ENCODE measurements around the gene USE1. TPM values are rescaled to one million over a fixed set of nuclear protein-coding genes. Genes with fewer than 3 reads are reported as not detected.
A peak's percentile ranks its signal among the peaks of the same experiment; 100 is the strongest.

Gene USE1
- total and polyA plus RNA-seq, 8 donors = 23.1 to 40.9 (median 31.6) TPM

DNA sequence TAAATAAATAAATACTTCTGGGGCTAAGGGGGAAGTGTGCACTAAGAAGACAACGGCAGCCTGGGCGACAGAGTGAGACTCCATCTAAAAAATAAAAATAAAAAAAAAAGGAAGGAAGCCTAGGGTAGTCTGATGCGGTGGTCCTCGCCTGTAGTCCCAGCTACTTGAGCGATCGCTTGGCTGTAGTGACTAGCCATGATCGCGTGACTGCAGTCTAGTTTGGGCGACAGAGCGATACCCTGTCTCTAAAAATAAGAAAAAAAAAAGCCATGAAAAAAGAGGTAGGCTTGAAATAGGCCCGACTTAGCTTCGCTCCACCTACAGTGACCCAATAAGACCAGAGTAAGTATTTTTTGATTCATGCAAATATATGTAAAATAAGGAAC lies 51.4 kb downstream of the USE1 start:
- peak overlapping the region in 1 of 2 donors; percentile 83 for H3K4me3 ChIP-seq
- peaks cover 0 to 31% of the 10 kb centered on the region in 2 donors for H3K36me3 ChIP-seq
- H3K4me1 ChIP-seq = peaks cover 6 to 15% of the 10 kb centered on the region in 2 donors
- peak overlapping the region in 1 of 2 donors; percentile 77 for H3K27ac ChIP-seq
- H3K9me3 ChIP-seq = no peaks in the 10 kb centered on the region
- no peak for DNase-seq
- TF ChIP-seq, protein P1, sequence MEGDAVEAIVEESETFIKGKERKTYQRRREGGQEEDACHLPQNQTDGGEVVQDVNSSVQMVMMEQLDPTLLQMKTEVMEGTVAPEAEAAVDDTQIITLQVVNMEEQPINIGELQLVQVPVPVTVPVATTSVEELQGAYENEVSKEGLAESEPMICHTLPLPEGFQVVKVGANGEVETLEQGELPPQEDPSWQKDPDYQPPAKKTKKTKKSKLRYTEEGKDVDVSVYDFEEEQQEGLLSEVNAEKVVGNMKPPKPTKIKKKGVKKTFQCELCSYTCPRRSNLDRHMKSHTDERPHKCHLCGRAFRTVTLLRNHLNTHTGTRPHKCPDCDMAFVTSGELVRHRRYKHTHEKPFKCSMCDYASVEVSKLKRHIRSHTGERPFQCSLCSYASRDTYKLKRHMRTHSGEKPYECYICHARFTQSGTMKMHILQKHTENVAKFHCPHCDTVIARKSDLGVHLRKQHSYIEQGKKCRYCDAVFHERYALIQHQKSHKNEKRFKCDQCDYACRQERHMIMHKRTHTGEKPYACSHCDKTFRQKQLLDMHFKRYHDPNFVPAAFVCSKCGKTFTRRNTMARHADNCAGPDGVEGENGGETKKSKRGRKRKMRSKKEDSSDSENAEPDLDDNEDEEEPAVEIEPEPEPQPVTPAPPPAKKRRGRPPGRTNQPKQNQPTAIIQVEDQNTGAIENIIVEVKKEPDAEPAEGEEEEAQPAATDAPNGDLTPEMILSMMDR (IDR thresholded peaks at IDR 0.05) = no peak
- no peaks in the 10 kb centered on the region for H3K27me3 ChIP-seq
- intact Hi-C loops (cut with DNase I) = no loop called here
- ATAC-seq = no peak

DNA sequence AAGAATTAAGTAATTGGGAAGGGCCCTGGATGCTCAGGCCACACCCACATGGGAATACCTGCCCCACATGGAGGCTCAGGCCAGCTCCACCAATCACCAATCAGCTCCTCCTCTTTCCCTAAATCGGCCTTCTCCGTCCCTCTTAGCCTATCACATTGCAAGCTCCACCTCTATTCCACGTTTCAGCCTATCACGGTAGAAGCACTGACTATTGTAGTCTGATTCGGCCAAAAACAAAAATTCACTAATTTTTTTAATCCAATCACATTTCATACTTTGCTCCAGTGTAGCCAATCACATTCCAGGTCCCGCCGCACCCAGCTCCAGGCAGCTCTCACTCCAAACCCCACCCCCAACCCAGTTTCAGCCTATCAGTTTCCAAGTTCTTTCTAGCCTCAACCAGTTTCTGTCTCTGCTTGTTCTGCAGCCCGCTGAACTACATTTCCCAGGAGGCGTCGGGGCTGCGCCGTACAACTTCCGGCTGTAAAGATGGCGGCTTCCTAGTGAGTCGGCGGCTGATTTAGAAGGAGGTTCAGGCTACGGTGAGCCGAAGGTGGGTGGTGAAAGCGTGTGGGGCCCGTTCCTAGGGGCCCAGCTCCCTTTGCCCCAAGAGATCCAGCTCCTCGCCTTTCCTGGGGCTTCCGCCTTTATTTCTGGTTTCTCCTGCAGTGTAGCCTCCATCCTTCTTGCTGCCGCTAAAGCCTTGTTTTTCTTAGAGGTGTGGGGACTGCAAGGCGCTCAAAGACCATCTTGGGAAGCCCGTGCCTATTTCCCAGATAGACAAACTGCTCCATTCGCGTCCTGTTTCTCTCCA lies 52.0 kb downstream of the USE1 start, which contains the start of gene BABAM1:
TSS of gene BABAM1 (plus strand) at position 469 of the 814 bp plus-strand sequence. CDS start 1,364 bp downstream, outside the sequence.
- ATAC-seq (peak; percentile 98), DNase-seq (peak; percentile 93 to 97 (median 96))
- H3K27ac ChIP-seq = peak within 1 kb of the TSS; percentile 65 to 77
- no peaks in the 10 kb centered on the region for H3K27me3 ChIP-seq
- H3K4me3 ChIP-seq = peak within 1 kb of the TSS; percentile 82 to 83
- H3K36me3 ChIP-seq = peaks cover 0 to 37% of the 10 kb centered on the region in 2 donors
- TF ChIP-seq, protein P1 (IDR thresholded peaks at IDR 0.05) = no peak
- peaks cover 6 to 15% of the 10 kb centered on the region in 2 donors for H3K4me1 ChIP-seq
- intact Hi-C loops (cut with DNase I) = no loop called here
- no peaks in the 10 kb centered on the region for H3K9me3 ChIP-seq

GRCh38 chr19:17268754-17269153 lies 53.6 kb downstream of the USE1 start:
- intact Hi-C loops (cut with DNase I) = no loop called here
- H3K4me1 ChIP-seq = peaks cover 6 to 15% of the 10 kb centered on the region in 2 donors
- H3K27ac ChIP-seq = no peak overlapping the region
- no peak overlapping the region for H3K4me3 ChIP-seq
- TF ChIP-seq, protein P1 (IDR thresholded peaks at IDR 0.05) = no peak
- H3K9me3 ChIP-seq = no peaks in the 10 kb centered on the region
- H3K27me3 ChIP-seq = no peaks in the 10 kb centered on the region
- ATAC-seq (no peak), DNase-seq (no peak)
- peaks cover 0 to 53% of the 10 kb centered on the region in 2 donors for H3K36me3 ChIP-seq

Other genes with a start within 250 kb of the USE1 start
- 10 to 100 TPM; 13.1 to 17.3 TPM for gene CPAMD8, start 188.5 kb upstream of the USE1 start, total RNA-seq
- 10 to 100 TPM; 60.4 to 79.9 (median 66.5) TPM for gene CPAMD8, start 188.5 kb upstream of the USE1 start, polyA plus RNA-seq (ENCODE audit: insufficient read length in 6 of 6)
- gene HAUS8, start 139.9 kb upstream of the USE1 start, total RNA-seq = 10 to 100 TPM in 1 of 2 donors, 1 to 10 TPM in 1; 8.4 to 11.6 TPM
- 10 to 100 TPM; 11.1 to 15.2 (median 13.8) TPM for gene HAUS8, start 139.9 kb upstream of the USE1 start, polyA plus RNA-seq (ENCODE audit: insufficient read length in 6 of 6)
- 100 to 1,000 TPM in 1 of 2 donors, 10 to 100 TPM in 1; 89.5 to 149 TPM for gene MYO9B, start 139.6 kb upstream of the USE1 start, total RNA-seq
- 10 to 100 TPM; 56.5 to 72.6 (median 60.1) TPM for gene MYO9B, start 139.6 kb upstream of the USE1 start, polyA plus RNA-seq (ENCODE audit: insufficient read length in 6 of 6)
- gene OCEL1, start 10.9 kb downstream of the USE1 start, total RNA-seq = 10 to 100 TPM; 35.4 to 38.0 TPM
- 10 to 100 TPM in 5 of 6 donors, 1 to 10 TPM in 1; 9.7 to 21.2 (median 11.9) TPM for gene OCEL1, start 10.9 kb downstream of the USE1 start, polyA plus RNA-seq (ENCODE audit: insufficient read length in 6 of 6)
- 10 to 100 TPM; 48.7 to 56.5 TPM for gene NR2F6, start 30.6 kb downstream of the USE1 start, total RNA-seq
- 10 to 100 TPM; 18.6 to 34.9 (median 29.6) TPM for gene NR2F6, start 30.6 kb downstream of the USE1 start, polyA plus RNA-seq (ENCODE audit: insufficient read length in 6 of 6)
- 1 to 10 TPM; 4.8 to 9.2 TPM for gene USHBP1, start 49.4 kb downstream of the USE1 start, total RNA-seq
- 10 to 100 TPM in 5 of 6 donors, 1 to 10 TPM in 1; 9.2 to 13.3 (median 11.9) TPM for gene USHBP1, start 49.4 kb downstream of the USE1 start, polyA plus RNA-seq (ENCODE audit: insufficient read length in 6 of 6)
- gene BABAM1, start 52.1 kb downstream of the USE1 start, total RNA-seq = 10 to 100 TPM; 73.1 to 75.5 TPM
- 100 to 1,000 TPM in 4 of 6 donors, 10 to 100 TPM in 2; 99.3 to 108 (median 102) TPM for gene BABAM1, start 52.1 kb downstream of the USE1 start, polyA plus RNA-seq (ENCODE audit: insufficient read length in 6 of 6)
- gene ANKLE1, start 66.5 kb downstream of the USE1 start, total RNA-seq = under 1 TPM; 0.45 to 0.55 TPM
- 1 to 10 TPM; 1.2 to 2.4 (median 1.8) TPM for gene ANKLE1, start 66.5 kb downstream of the USE1 start, polyA plus RNA-seq (ENCODE audit: insufficient read length in 6 of 6)
- 10 to 100 TPM; 16.9 to 17.1 TPM for gene ABHD8, start 88.1 kb downstream of the USE1 start, total RNA-seq
- 10 to 100 TPM in 4 of 6 donors, 1 to 10 TPM in 2; 6.8 to 11.7 (median 10.2) TPM for gene ABHD8, start 88.1 kb downstream of the USE1 start, polyA plus RNA-seq (ENCODE audit: insufficient read length in 6 of 6)
- gene MRPL34, start 90.5 kb downstream of the USE1 start, total RNA-seq = 10 to 100 TPM; 72.9 to 91.9 TPM
- 10 to 100 TPM; 32.2 to 41.9 (median 37.8) TPM for gene MRPL34, start 90.5 kb downstream of the USE1 start, polyA plus RNA-seq (ENCODE audit: insufficient read length in 6 of 6)
- gene DDA1, start 94.2 kb downstream of the USE1 start, total RNA-seq = 10 to 100 TPM; 30.5 to 44.1 TPM
- gene DDA1, start 94.2 kb downstream of the USE1 start, polyA plus RNA-seq (ENCODE audit: insufficient read length in 6 of 6) = 10 to 100 TPM; 24.7 to 37.4 (median 33.0) TPM
- 10 to 100 TPM; 18.0 to 21.0 TPM for gene ANO8, start 119.5 kb downstream of the USE1 start, total RNA-seq
- gene ANO8, start 119.5 kb downstream of the USE1 start, polyA plus RNA-seq (ENCODE audit: insufficient read length in 6 of 6) = 10 to 100 TPM in 4 of 6 donors, 1 to 10 TPM in 2; 9.8 to 14.0 (median 12.0) TPM
- 10 to 100 TPM; 16.9 to 23.5 TPM for gene GTPBP3, start 122.2 kb downstream of the USE1 start, total RNA-seq
- 10 to 100 TPM; 18.1 to 29.0 (median 22.4) TPM for gene GTPBP3, start 122.2 kb downstream of the USE1 start, polyA plus RNA-seq (ENCODE audit: insufficient read length in 6 of 6)
- 10 to 100 TPM; 21.9 to 59.5 TPM for gene PLVAP, start 162.0 kb downstream of the USE1 start, total RNA-seq
- 10 to 100 TPM; 14.0 to 23.2 (median 18.0) TPM for gene PLVAP, start 162.0 kb downstream of the USE1 start, polyA plus RNA-seq (ENCODE audit: insufficient read length in 6 of 6)
- gene CCDC194, start 178.8 kb downstream of the USE1 start, total RNA-seq = 1 to 10 TPM in 1 of 2 donors, under 1 TPM in 1; 0.61 to 1.4 TPM
- gene CCDC194, start 178.8 kb downstream of the USE1 start, polyA plus RNA-seq (ENCODE audit: insufficient read length in 6 of 6) = under 1 TPM in 3 of 6 donors, not detected in 3; 0.17 to 0.27 (median 0.20) TPM
- 100 to 1,000 TPM in 1 of 2 donors, 10 to 100 TPM in 1; 90.2 to 104 TPM for gene BST2, start 190.3 kb downstream of the USE1 start, total RNA-seq
- gene BST2, start 190.3 kb downstream of the USE1 start, polyA plus RNA-seq (ENCODE audit: insufficient read length in 6 of 6) = 10 to 100 TPM; 12.5 to 22.4 (median 18.1) TPM
- 10 to 100 TPM; 41.7 to 47.7 TPM for gene MVB12A, start 204.7 kb downstream of the USE1 start, total RNA-seq
- gene MVB12A, start 204.7 kb downstream of the USE1 start, polyA plus RNA-seq (ENCODE audit: insufficient read length in 6 of 6) = 10 to 100 TPM; 44.3 to 59.5 (median 47.1) TPM
- gene TMEM221, start 233.3 kb downstream of the USE1 start, total RNA-seq = not detected
- gene TMEM221, start 233.3 kb downstream of the USE1 start, polyA plus RNA-seq (ENCODE audit: insufficient read length in 6 of 6) = 1 to 10 TPM; 1.6 to 2.6 (median 2.0) TPM
- not detected for gene NXNL1, start 245.6 kb downstream of the USE1 start, total RNA-seq
- gene NXNL1, start 245.6 kb downstream of the USE1 start, polyA plus RNA-seq (ENCODE audit: insufficient read length in 6 of 6) = under 1 TPM in 1 of 6 donors, not detected in 5; 0.28 TPM

Measured in left lung (tissue), 10 donors.